ENCODE data around the gene SEMA5A. TPM values are rescaled to one million over a fixed set of nuclear protein-coding genes. Genes with fewer than 3 reads are reported as not detected.

Gene SEMA5A
- total RNA-seq, 1 donor from 2014 or later: 4.0 TPM

DNA sequence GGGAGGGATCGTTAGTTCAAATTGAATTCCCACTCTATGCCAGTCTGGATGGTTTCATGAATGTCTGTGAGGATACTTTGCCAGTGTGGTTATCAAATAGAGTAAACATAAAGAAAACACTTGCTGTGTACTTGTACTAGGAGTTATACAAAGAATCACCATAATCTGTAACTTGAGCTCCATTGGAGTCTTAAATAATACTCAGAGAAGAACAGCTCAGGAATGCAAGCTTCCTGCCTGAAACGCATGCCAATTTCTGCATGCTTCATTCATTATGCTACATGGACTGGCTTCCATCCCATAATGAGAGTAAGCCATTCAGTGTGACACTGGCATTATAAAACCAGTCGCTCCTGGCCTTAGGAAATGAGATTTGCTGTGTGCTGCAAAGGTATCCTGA, 351.4 kb downstream of the SEMA5A start:
- no peaks in the 10 kb centered on the region for H3K27me3 Mint-ChIP-seq
- TF ChIP-seq, protein P1, sequence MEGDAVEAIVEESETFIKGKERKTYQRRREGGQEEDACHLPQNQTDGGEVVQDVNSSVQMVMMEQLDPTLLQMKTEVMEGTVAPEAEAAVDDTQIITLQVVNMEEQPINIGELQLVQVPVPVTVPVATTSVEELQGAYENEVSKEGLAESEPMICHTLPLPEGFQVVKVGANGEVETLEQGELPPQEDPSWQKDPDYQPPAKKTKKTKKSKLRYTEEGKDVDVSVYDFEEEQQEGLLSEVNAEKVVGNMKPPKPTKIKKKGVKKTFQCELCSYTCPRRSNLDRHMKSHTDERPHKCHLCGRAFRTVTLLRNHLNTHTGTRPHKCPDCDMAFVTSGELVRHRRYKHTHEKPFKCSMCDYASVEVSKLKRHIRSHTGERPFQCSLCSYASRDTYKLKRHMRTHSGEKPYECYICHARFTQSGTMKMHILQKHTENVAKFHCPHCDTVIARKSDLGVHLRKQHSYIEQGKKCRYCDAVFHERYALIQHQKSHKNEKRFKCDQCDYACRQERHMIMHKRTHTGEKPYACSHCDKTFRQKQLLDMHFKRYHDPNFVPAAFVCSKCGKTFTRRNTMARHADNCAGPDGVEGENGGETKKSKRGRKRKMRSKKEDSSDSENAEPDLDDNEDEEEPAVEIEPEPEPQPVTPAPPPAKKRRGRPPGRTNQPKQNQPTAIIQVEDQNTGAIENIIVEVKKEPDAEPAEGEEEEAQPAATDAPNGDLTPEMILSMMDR (IDR thresholded peaks at IDR 0.05; ENCODE audit: unreplicated experiment): no peak

DNA sequence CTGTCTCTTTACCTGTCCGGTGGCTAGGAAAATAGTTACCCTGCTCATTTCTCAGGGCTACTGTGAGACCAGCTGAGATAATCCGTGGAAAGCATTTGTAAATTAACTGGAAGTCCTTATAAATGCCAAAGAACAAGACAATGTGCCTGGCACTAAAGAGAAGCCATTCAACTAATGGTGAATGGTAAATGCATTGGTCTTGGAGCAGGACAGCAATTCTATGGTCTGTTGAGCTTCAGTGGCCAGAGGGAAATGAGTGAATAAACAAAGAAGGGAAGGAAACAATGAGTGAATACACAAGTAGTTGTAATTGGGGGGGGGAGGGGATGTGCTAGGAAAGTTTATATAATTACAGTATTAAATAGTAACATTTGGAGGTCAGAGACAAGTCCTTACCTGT, 353.6 kb downstream of the SEMA5A start:
- TF ChIP-seq, protein P1 (IDR thresholded peaks at IDR 0.05; ENCODE audit: unreplicated experiment): no peak
- H3K9me3 Mint-ChIP-seq (ENCODE audit: low read depth): no peaks in the 10 kb centered on the region
- H3K4me3 Mint-ChIP-seq (ENCODE audit: low read depth): no peak overlapping the region
- H3K27me3 Mint-ChIP-seq: no peaks in the 10 kb centered on the region
- H3K4me1 Mint-ChIP-seq (ENCODE audit: low read depth): no peaks in the 10 kb centered on the region
- DNase-seq (ENCODE audit: low spot score, unreplicated experiment): no peak
- H3K27ac Mint-ChIP-seq: no peak overlapping the region
- no peaks in the 10 kb centered on the region for H3K36me3 Mint-ChIP-seq (ENCODE audit: insufficient read depth)

More for the DNA sequence above, 351.4 kb downstream of the SEMA5A start:
- Mint-ChIP-seq H3K4me3 (ENCODE audit: low read depth) (no peak overlapping the region), H3K36me3 (ENCODE audit: insufficient read depth) (no peaks in the 10 kb centered on the region), H3K27ac (no peak overlapping the region), H3K9me3 (ENCODE audit: low read depth) (no peaks in the 10 kb centered on the region), H3K4me1 (ENCODE audit: low read depth) (no peaks in the 10 kb centered on the region)
- DNase-seq (ENCODE audit: low spot score, unreplicated experiment): no peak

DNA sequence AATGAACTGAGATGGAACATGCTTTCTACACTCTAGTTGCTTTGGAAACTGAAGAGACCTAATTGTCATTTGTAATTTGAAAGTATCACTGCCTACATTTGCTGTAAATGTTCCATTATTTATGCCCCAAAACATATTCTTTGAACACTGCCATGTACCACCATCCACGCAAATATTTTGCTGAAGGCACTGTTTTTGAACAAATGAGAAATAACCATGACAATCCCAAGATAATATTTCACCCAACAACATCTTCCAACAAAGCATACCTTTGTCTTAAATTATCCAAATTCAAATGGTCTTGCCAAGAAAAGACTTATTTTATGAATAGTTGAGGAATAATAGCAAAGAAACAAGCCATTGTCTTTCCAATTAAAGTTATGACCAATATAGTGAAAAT, 356.2 kb downstream of the SEMA5A start:
- H3K9me3 Mint-ChIP-seq (ENCODE audit: low read depth): no peaks in the 10 kb centered on the region
- TF ChIP-seq, protein P1 (IDR thresholded peaks at IDR 0.05; ENCODE audit: unreplicated experiment): no peak
- no peaks in the 10 kb centered on the region for H3K4me1 Mint-ChIP-seq (ENCODE audit: low read depth)

DNA sequence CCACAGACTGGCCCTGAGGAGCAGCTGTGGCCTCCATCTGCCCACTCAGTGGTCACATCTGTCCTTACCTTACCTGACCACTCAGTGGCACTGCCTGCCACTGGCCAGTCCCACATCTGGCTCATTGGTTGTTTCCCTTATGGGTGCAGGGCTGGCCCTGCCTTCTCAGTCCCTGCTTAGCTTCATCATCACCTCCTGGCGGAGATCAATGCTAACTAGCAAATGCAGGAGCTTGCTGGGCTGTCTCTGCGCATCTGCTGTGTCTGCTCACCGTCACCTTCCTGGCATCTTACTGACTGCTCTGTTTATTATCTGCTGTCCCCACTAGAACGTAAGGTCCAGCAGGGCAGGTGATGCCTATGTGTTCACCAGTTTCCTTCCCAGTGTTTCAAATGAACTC, 356.9 kb downstream of the SEMA5A start:
- Mint-ChIP-seq H3K4me1 (ENCODE audit: low read depth) (no peaks in the 10 kb centered on the region), H3K4me3 (ENCODE audit: low read depth) (no peak overlapping the region), H3K9me3 (ENCODE audit: low read depth) (no peaks in the 10 kb centered on the region), H3K27ac (no peak overlapping the region), H3K36me3 (ENCODE audit: insufficient read depth) (no peaks in the 10 kb centered on the region), H3K27me3 (no peaks in the 10 kb centered on the region)
- TF ChIP-seq, protein P1 (IDR thresholded peaks at IDR 0.05; ENCODE audit: unreplicated experiment): no peak
- no peak for DNase-seq (ENCODE audit: low spot score, unreplicated experiment)

More for the DNA sequence above, 356.2 kb downstream of the SEMA5A start:
- Mint-ChIP-seq H3K4me3 (ENCODE audit: low read depth) (no peak overlapping the region), H3K27ac (no peak overlapping the region), H3K36me3 (ENCODE audit: insufficient read depth) (no peaks in the 10 kb centered on the region), H3K27me3 (no peaks in the 10 kb centered on the region)
- DNase-seq (ENCODE audit: low spot score, unreplicated experiment): no peak

DNA sequence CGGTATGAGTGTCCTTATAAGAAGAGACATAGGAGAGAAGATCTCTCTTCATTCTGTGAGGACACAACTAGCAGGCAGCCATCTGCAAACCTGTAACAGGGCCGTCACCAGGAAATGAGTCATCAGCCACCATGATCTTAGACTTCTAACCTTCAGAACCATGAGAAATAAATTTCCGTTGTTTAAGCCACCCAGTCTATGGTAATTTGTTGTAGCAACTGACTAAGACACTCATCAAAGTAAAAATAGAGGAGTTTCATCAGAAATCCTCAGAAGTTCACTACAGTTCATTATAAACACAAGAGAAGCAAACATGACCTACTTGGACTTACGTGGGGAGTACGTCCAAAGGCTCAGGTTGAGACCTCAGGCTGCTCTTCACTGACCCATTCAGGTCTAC, 357.7 kb downstream of the SEMA5A start:
- H3K9me3 Mint-ChIP-seq (ENCODE audit: low read depth): no peaks in the 10 kb centered on the region

More for the DNA sequence above, 357.7 kb downstream of the SEMA5A start:
- Mint-ChIP-seq H3K27ac (no peak overlapping the region), H3K27me3 (no peaks in the 10 kb centered on the region), H3K4me1 (ENCODE audit: low read depth) (no peaks in the 10 kb centered on the region), H3K4me3 (ENCODE audit: low read depth) (no peak overlapping the region), H3K36me3 (ENCODE audit: insufficient read depth) (no peaks in the 10 kb centered on the region)
- TF ChIP-seq, protein P1 (IDR thresholded peaks at IDR 0.05; ENCODE audit: unreplicated experiment): no peak
- DNase-seq (ENCODE audit: low spot score, unreplicated experiment): no peak
